ENCODE data around the gene ZNF519.
"Not testable (repeated sequence)": the region's sequence is repeated elsewhere in the genome, so short reads cannot be mapped to it uniquely, and the experiment has no call there.

The ZNF519 gene

GRCh38 chr18:14147935-14148865 lies 16.0 kb upstream of the ZNF519 start:
- DNase-seq (ENCODE audit: low read depth, low spot score) = not testable (repeated sequence)

- not testable (repeated sequence) for DNase-seq (ENCODE audit: low read depth, low spot score)
These were observed 14.5 kb upstream of the ZNF519 start for GRCh38 chr18:14146771-14147170.

GRCh38 chr18:14145581-14146338 lies 13.5 kb upstream of the ZNF519 start:
- DNase-seq (ENCODE audit: low read depth, low spot score) = not testable (repeated sequence)

- not testable (repeated sequence) for DNase-seq (ENCODE audit: low read depth, low spot score)
These were observed 12.8 kb upstream of the ZNF519 start for GRCh38 chr18:14145021-14145420.

- DNase-seq (ENCODE audit: low read depth, low spot score) = no peak
These were observed 12.3 kb upstream of the ZNF519 start for GRCh38 chr18:14144628-14144895.

- not testable (repeated sequence) for DNase-seq (ENCODE audit: low read depth, low spot score)
These were observed 11.8 kb upstream of the ZNF519 start for GRCh38 chr18:14143871-14144627.

- not testable (repeated sequence) for DNase-seq (ENCODE audit: low read depth, low spot score)
These were observed 11.2 kb upstream of the ZNF519 start for GRCh38 chr18:14143396-14143795.

- DNase-seq (ENCODE audit: low read depth, low spot score) = not testable (repeated sequence)
These were observed 9.9 kb upstream of the ZNF519 start for GRCh38 chr18:14142177-14142576.

- not testable (repeated sequence) for DNase-seq (ENCODE audit: low read depth, low spot score)
These were observed 7.3 kb upstream of the ZNF519 start for GRCh38 chr18:14139583-14139982.

- not testable (repeated sequence) for DNase-seq (ENCODE audit: low read depth, low spot score)
These were observed 5.7 kb upstream of the ZNF519 start for GRCh38 chr18:14137971-14138370.

- DNase-seq (ENCODE audit: low read depth, low spot score) = not testable (repeated sequence)
These were observed 452 bp downstream of the ZNF519 start for GRCh38 chr18:14131696-14132270.

GRCh38 chr18:14130804-14131203 lies 1.4 kb downstream of the ZNF519 start:
- not testable (repeated sequence) for DNase-seq (ENCODE audit: low read depth, low spot score)

- no peak for DNase-seq (ENCODE audit: low read depth, low spot score)
These were observed 7.5 kb downstream of the ZNF519 start for GRCh38 chr18:14124689-14125088.

- no peak for DNase-seq (ENCODE audit: low read depth, low spot score)
These were observed 10.1 kb downstream of the ZNF519 start for GRCh38 chr18:14122097-14122496.

GRCh38 chr18:14120926-14121325 lies 11.3 kb downstream of the ZNF519 start:
- DNase-seq (ENCODE audit: low read depth, low spot score) = no peak

GRCh38 chr18:14117606-14118005 lies 14.6 kb downstream of the ZNF519 start:
- DNase-seq (ENCODE audit: low read depth, low spot score) = no peak

- DNase-seq (ENCODE audit: low read depth, low spot score) = no peak
These were observed 25.3 kb downstream of the ZNF519 start for GRCh38 chr18:14106906-14107305.

GRCh38 chr18:14104906-14105748 lies 27.1 kb downstream of the ZNF519 start:
- DNase-seq (ENCODE audit: low read depth, low spot score) = no peak

- no peak for DNase-seq (ENCODE audit: low read depth, low spot score)
These were observed 28.0 kb downstream of the ZNF519 start for GRCh38 chr18:14104201-14104600.

- DNase-seq (ENCODE audit: low read depth, low spot score) = no peak
These were observed 31.5 kb downstream of the ZNF519 start for GRCh38 chr18:14100503-14101286.
